Measurements from ENCODE around the gene RPA3.

RPA3 gene

DNA sequence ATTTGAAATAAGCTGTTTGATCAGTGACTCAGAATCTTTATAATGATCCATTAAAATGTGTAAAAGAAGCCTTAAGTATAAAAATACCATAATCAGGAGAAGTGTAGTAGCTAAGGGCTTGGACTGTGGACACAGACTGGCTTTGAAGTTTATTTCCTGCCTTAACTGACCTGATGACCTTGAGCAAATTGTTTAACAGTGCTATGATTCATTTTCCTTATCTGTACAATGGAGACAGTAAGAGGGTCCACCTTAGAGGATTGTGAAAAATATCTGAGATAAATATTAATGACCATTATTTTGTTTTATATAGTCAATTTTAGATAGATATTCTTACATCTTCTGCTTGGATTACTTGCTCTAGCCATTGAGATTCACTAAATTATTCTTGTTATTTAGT, 13.3 kb upstream of the RPA3 start:
- no peak for DNase-seq

DNA sequence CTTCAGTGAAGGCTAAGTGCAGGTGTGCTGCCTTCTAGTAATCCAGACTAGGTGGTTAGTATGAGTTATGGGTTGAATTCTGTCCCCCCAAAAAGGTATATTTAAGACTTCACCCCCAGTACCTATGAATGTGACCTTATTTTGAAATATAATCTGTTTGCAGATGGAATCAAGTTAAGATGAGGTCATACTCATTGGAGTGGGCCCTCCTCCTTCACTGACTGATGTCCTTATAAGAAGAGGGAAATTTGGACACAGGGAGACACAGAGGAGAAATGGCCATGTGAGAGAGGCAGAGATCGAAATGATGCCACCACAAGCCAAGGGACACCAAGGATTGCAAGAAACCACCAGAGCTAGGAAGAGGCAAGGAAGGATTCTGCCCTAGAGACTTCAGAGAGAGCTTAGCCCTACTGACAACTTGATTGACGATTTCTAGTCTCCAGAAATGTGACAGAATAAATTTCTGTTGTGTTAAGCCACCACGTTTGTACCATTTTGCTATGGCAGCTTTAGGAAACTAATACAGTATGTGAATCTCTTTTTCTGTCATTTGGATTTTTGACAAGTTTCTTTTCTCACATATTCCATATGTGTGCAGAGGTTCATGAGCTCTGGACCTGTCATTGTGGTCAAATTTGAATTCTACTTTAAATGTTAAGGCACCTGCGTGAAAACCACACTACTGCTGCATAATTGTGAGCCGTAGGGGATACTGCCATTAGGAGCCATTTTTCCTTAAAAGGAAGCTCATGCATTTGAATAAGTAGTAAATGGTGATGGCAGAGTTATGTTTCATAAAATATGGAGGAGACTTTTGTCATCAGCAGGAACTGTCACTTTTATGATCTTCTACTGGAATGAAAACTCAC, 2.6 kb upstream of the RPA3 start:
- no peak for DNase-seq

GRCh38 chr7:7720193-7720592, 1.8 kb upstream of the RPA3 start:
- no peak for DNase-seq

- peak; percentile 17 to 48 for DNase-seq
Measured at GRCh38 chr7:7719236-7719635, 829 bp upstream of the RPA3 start.

DNA sequence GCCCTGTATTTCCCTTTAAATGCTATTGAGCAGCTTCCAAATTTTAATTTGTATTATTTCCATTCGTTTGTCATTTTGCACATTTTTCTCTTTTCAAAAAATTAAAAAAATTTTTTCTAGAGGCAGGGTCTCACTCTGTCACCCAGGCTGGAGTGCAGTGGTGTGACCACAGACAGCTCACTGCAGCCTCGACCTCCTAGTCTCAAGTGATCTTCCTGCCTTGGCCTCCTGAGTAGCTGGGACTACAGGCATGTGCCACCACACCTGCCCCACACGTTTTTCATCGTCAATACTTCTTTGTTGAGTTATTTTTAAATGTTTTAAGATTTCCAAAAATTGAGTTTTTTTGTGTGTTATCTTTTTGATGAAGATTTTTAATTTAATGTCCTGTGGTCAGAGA, 4.7 kb downstream of the RPA3 start:
- DNase-seq = no peak

DNA sequence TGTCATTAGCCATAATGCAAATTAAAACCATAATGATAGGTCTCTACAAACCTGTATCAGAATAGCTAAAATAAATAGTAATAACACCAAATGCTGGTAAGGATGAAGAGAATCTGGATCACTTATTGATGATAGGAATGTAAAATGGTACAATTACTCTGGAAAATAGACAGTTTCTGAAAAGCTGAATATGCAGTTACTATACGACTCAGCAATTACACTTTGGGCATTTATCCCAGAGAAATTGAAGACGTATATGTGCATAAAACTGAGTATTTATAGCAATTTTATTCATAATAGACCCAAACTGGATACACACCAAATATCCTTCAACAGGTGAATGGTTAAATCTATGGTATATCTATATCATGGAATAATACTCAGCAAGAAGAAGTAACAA, 7.9 kb downstream of the RPA3 start:
- DNase-seq = no peak

- no peak for DNase-seq
Measured at GRCh38 chr7:7709291-7709690, 9.1 kb downstream of the RPA3 start.

DNA sequence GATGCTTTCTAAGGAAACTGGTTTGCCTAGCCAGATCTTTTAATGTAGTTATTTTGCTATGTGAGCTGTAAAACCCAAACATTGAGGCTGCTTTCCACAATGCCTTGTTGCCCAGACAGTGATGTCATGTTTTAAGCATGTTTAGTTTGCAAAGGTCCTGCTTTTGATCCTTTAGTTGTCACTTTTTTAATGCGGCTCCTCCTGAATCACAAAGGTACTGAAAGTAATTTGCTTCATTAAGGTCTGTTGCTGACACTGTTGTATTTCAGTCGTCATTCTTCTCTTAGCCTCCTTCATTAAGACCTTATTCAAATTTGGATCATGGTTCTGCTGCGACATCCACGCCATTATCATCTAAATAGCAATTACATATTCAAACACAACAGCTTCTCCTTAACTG, 10.6 kb downstream of the RPA3 start:
- DNase-seq = no peak

GRCh38 chr7:7707246-7707645, 11.2 kb downstream of the RPA3 start:
- no peak for DNase-seq

GRCh38 chr7:7706556-7707172, 11.7 kb downstream of the RPA3 start:
- DNase-seq = no peak

DNA sequence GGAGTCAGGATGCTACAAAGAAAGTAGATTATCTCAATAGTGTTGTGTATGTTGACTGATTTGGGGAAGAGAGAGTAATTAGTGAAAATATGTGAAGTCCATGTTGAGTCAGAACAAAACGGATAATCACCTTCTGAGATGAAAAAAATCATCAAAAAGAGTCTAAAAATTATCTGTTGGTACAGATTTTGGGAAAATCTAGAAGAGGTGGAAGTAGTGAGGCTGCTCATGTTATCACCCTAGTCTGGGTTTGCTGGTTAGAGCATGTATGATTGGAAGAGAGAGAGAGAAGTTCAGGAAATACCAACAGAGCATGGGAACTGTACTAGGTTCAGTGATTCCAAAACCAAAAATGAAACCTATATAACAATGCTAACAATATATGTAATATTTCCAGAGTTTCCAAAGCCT, 12.3 kb downstream of the RPA3 start:
- no peak for DNase-seq

- no peak for DNase-seq
Measured at GRCh38 chr7:7705318-7705717, 13.1 kb downstream of the RPA3 start.

- DNase-seq = no peak
Measured at GRCh38 chr7:7704867-7705266, 13.5 kb downstream of the RPA3 start.

GRCh38 chr7:7703427-7703826, 15.0 kb downstream of the RPA3 start:
- DNase-seq = no peak

DNA sequence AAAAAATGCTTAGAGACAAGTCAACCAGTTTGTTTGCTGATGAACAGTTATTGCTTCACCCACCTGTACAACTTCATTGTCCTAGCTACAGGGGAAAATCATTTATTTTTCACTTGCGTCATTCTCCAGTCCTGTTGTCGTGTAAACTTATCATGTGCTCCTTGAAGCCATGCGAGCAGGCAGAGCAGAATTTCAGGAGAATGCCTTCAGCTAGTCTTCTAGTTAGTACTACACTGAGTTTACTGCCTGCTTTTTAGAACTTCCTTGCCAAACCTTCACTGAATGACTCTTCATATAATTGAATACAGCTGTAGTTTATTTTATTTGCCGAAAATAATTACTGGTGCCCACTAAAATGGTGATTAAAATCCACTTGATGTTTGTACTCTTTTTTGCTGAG, 15.6 kb downstream of the RPA3 start:
- DNase-seq = no peak

GRCh38 chr7:7701527-7701926, 16.9 kb downstream of the RPA3 start:
- DNase-seq = no peak

DNA sequence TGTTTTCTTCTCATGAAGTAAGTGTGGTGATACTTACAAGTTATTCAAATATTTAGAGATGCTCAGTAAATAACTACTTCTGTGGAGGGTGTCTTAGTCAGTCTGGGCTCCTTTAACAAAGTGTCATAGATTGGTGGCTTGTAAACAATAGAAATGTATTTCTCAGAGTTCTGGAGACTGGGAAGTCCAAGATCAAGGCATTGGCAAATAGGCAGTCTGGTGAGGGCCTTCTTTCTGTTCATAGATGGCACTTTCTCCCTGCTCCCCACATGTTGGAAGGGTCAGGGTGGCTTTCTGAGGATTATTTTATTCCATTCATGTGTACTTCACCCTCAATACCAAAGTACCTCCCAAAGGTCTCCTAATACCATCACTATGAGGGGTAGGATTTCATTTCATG, 18.4 kb downstream of the RPA3 start:
- no peak for DNase-seq

DNA sequence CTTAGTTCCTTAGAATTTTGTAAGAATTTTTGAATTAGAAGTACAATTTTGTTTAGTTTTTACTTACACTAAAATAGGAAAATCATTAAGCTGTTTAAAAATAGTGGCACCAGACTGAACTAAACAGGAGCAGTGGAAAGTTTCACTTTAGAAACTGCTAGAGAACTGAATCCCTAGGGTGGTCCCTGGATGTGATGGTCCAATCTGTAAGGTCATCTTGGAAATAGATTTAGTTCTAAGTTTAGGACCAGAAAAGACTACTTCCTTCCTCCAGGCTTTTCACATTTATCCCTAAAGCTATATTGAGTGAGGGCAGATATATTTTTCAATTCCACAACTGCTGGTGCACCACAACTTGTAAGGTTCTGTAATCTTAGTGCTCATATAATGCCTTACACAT, 19.0 kb downstream of the RPA3 start:
- DNase-seq = no peak

- DNase-seq = no peak
Measured at GRCh38 chr7:7698930-7699329, 19.5 kb downstream of the RPA3 start.

DNA sequence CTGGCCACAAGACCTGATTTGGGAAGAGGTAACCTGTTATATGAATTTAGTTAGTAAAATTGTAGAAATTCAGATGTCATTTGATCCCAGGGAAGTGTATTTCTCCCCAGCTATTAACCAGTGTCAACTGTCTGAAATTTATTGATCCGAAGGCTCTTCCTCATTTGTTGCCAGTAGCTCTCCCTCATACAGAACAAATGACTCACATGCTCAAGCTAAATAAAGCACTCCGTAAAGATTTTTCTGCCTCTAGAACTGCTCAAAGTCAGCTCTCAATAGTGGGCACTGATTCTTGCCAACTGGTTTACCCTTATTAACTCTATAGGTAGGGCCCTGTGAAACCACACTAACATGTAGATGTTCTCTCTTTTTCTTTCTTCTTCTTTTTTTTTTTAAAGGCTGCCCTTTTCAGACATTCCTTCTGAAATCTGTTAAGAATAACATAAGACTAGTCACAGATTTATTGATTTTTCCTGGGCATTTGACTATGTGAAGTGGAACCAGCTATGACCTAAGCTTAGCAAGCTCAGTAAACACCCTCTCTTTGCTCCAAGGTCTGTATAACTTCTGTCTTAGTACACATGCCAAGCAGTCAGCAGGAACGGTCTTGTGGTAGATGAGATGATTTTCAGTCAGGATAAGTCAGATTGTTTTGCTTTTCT, 21.8 kb downstream of the RPA3 start:
- no peak for DNase-seq

DNA sequence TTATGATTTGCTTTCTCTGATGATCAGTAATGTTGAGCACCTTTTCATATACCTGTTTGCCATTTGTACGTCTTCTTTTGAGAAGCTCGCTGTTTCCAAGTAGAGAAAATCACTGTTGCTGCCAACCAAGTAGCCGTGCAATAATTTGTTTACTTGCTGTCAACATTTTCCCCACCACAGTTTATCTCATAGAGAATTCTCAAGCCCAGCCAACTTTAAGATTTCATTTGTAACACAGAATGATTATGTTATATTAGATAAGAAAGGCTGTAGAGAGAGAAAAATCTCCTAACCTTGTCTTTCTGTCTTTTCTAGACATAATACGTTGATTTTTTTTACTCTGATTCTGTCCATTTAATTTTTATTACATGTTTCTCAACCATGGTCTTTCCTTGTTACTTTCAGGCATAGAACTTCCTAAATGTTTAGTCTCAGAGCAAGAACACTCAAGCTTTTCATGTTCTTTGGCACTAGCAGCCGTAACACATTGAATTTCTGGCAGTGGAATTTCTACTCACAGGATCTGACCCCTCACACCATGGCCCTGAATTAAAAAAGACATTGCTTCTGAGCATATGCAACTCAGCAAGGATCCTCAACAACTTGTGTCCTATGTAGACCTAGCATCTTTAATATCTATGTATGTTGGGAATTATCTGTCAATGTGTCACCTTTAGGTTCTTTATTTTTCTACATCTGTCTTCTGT, 23.1 kb downstream of the RPA3 start:
- no peak for DNase-seq

GRCh38 chr7:7694542-7694941, 23.9 kb downstream of the RPA3 start:
- DNase-seq = no peak

DNA sequence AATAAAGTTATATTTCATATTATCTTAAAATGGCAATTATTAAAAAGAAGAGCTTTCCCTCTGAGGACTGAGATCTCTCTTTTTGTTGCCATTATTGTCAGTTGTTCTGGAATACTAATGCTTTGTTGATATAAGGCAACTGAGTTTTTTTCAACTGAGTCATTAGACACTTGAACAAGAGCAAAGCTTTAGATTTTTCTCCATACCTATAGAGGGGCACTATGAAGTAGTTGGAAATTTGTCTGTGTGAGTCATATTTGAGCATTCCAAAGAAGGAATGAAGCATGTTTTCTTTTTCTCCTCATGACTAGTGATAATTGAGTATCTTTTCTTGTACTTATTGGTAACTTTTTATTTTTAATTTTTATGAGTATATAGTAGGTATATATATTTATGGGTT, 24.5 kb downstream of the RPA3 start:
- DNase-seq = no peak

GRCh38 chr7:7688956-7689355, 29.5 kb downstream of the RPA3 start:
- no peak for DNase-seq
